HepG2 (cell line): ENCODE results near the gene DEDD2. TPM values are rescaled to one million over a fixed set of nuclear protein-coding genes. Genes with fewer than 3 reads are reported as not detected.

Experiments used
- AGO2 ChIP-seq: fragments of 200-400 bp; formaldehyde crosslinking; optimal IDR thresholded peaks from 2 replicates; pipeline ENCODE3; 2017; ENCODE audit warnings: mild to moderate bottlenecking, low read depth, low read length, moderate library complexity
- ETV5 ChIP-seq: IDR thresholded peaks from 2 replicates; pipeline ENCODE4 v1.6.1; 2018; ENCODE audit warnings: missing biosample characterization, missing genetic modification reagents, inconsistent platforms, borderline replicate concordance
- FOXC1 ChIP-seq: sonication (generic); formaldehyde crosslinking; IDR thresholded peaks from 2 replicates; pipeline ENCODE4 v1.8.0; 2022; ENCODE audit warnings: mild to moderate bottlenecking, missing genetic modification reagents, borderline replicate concordance
- FOXK2 ChIP-seq: fragments of 450-650 bp; IDR thresholded peaks from 2 replicates; pipeline ENCODE4 v1.6.1; 2016
- GMEB1 ChIP-seq: sonication (generic); formaldehyde crosslinking; IDR thresholded peaks from 2 replicates; pipeline ENCODE4 v1.5.1; 2020; ENCODE audit warnings: missing genetic modification reagents, mild to moderate bottlenecking, borderline replicate concordance
- GTF3A ChIP-seq: sonication (generic); formaldehyde crosslinking; conservative IDR thresholded peaks from 2 replicates; pipeline ENCODE4 v1.4.0; 2020; ENCODE audit warnings: mild to moderate bottlenecking, missing genetic modification reagents
- HMGXB4 ChIP-seq, 2 experiments: sonication (generic) in 1 of 2; formaldehyde crosslinking in 1 of 2; IDR thresholded peaks; 2 replicates each; pipeline versions ENCODE4 v1.4.0 to v1.6.1; 2018 to 2020; ENCODE audit warnings: missing genetic modification reagents in 2 of 2, borderline replicate concordance in 1 of 2, low read depth in 1 of 2, mild to moderate bottlenecking in 1 of 2, missing biosample characterization in 1 of 2
- IRF9 ChIP-seq: sonication (generic); formaldehyde crosslinking; IDR thresholded peaks from 2 replicates; pipeline ENCODE4 v1.8.0; 2022; ENCODE audit warnings: missing genetic modification reagents, mild to moderate bottlenecking, borderline replicate concordance
- KLF16 ChIP-seq, 2 experiments: sonication (generic) in 1 of 2; formaldehyde crosslinking in 1 of 2; IDR thresholded peaks; 2 replicates each; pipeline versions ENCODE4 v1.6.1 to v1.8.0; 2016 to 2023; ENCODE audit warnings: missing genetic modification reagents in 2 of 2, missing compliant biosample characterization in 1 of 2
- MBD4 ChIP-seq: IDR thresholded peaks from 2 replicates; pipeline ENCODE4 v1.6.1; 2012; ENCODE audit warnings: low read length, inconsistent platforms, borderline replicate concordance
- MXI1 ChIP-seq: IDR thresholded peaks from 3 replicates; pipeline ENCODE4 v1.6.1; 2012; ENCODE audit warnings: low read depth, low read length, inconsistent platforms, borderline replicate concordance
- POLR2A ChIP-seq, 2 experiments: IDR thresholded peaks; 2 replicates each; pipeline ENCODE4 v1.6.1; 2011; ENCODE audit warnings: low read depth in 2 of 2, low read length in 2 of 2, mild to moderate bottlenecking in 1 of 2, moderate library complexity in 1 of 2; ENCODE audit not compliant: insufficient read depth in 1 of 2
- YEATS4 ChIP-seq: sonication (generic); formaldehyde crosslinking; IDR thresholded peaks from 2 replicates; pipeline ENCODE4 v1.4.0; 2020; ENCODE audit warnings: missing genetic modification reagents, borderline replicate concordance
- ZFP37 ChIP-seq: sonication (generic); formaldehyde crosslinking; IDR thresholded peaks from 2 replicates; pipeline ENCODE4 v1.4.0; 2020; ENCODE audit warnings: missing genetic modification reagents, borderline replicate concordance
- ZGPAT ChIP-seq: IDR thresholded peaks from 2 replicates; pipeline ENCODE4 v1.6.1; 2016; ENCODE audit warnings: mild to moderate bottlenecking
- ZMYM4 ChIP-seq: sonication (generic); formaldehyde crosslinking; IDR thresholded peaks from 2 replicates; pipeline ENCODE4 v1.8.1; 2023; ENCODE audit warnings: mild to moderate bottlenecking, missing genetic modification reagents
- ZNF281 ChIP-seq: sonication (generic); formaldehyde crosslinking; IDR thresholded peaks from 2 replicates; pipeline ENCODE4 v1.4.0; 2020; ENCODE audit warnings: missing genetic modification reagents, borderline replicate concordance
- ZNF441 ChIP-seq: sonication (generic); formaldehyde crosslinking; IDR thresholded peaks from 2 replicates; pipeline ENCODE4 v1.7.0; 2021; ENCODE audit warnings: missing genetic modification reagents, borderline replicate concordance
- ZNF546 ChIP-seq: sonication (generic); formaldehyde crosslinking; conservative IDR thresholded peaks from 2 replicates; pipeline ENCODE4 v1.8.1; 2023; ENCODE audit warnings: mild to moderate bottlenecking, missing genetic modification reagents
- polyA plus RNA-seq, 8 experiments: library from polyadenylated mRNA; depleted of rRNA in 3 of 8; stranded (reverse) in 7 of 8; unstranded in 1 of 8; fragments of >200 nt; fragmentation: Illumina TruSeq in 4 of 8; extraction: Trizol in 4 of 8; gene quantifications; 2 replicates each; pipeline versions ENCODE4 v1.2.1 to v1.2.3, GENCODE V29; 2011 to 2016; ENCODE audit warnings: low read depth in 4 of 8, missing spikeins in 1 of 8, mixed read lengths in 1 of 8; ENCODE audit not compliant: insufficient read depth in 1 of 8
- total RNA-seq, 5 experiments: library from RNA; depleted of rRNA; stranded (reverse); fragments of >200 nt; fragmentation: Illumina TruSeq; extraction: Trizol; gene quantifications; 2 replicates each; pipeline ENCODE4 v1.2.3, GENCODE V29; 2016; ENCODE audit warnings: low read depth in 1 of 5

Gene DEDD2
- total and polyA plus RNA-seq, 2 of the 13 experiments (the other 11 are each of a cell fraction or from before 2014, with no cell fraction given), result 19.2 to 24.7 TPM

GRCh38 chr19:42246143-42246921 lies 28.9 kb upstream of the DEDD2 start (continued):
- peak; percentile 75 for TF ChIP-seq AGO2
- no peak for TF ChIP-seq GMEB1 (CRISPR knock-in tag)
- peak; percentile 66; the same call in 1 of the 2 replicates for TF ChIP-seq MBD4
- no peak for TF ChIP-seq ZNF546 (CRISPR knock-in tag)
- TF ChIP-seq YEATS4 (CRISPR knock-in tag), result no peak
- TF ChIP-seq IRF9 (CRISPR knock-in tag), result 0 out of 2 replicates have a peak, but pooled peaks have one; percentile 45
- peak in 1 of 2 experiments; percentile 47; a peak in 2 of 4 replicates for TF ChIP-seq HMGXB4 (CRISPR knock-in tag; IDR thresholded peaks at IDR 0.05; ENCODE audit: borderline replicate concordance in 1 of 2, low read depth in 1 of 2)
- no peak for TF ChIP-seq KLF16 (CRISPR knock-in tag; IDR thresholded peaks at IDR 0.05)
- TF ChIP-seq ZNF441 (CRISPR knock-in tag), result no peak
- no peak for TF ChIP-seq FOXK2
- no peak for TF ChIP-seq ZMYM4
- TF ChIP-seq FOXC1 (CRISPR knock-in tag), result 0 out of 2 replicates have a peak, but pooled peaks have one; percentile 29
- TF ChIP-seq GTF3A (CRISPR knock-in tag), result no peak; the same call in 1 of the 2 replicates
- TF ChIP-seq POLR2A (IDR thresholded peaks at IDR 0.05; ENCODE audit: insufficient read depth in 1 of 2, low read depth in 2 of 2, low read length in 2 of 2), result peak in 1 of 2 experiments; percentile 50; a peak in 1 of 4 replicates
- TF ChIP-seq MXI1, result no peak
- TF ChIP-seq ZNF281 (CRISPR knock-in tag), result no peak
- TF ChIP-seq ZGPAT (CRISPR knock-in tag), result no peak
- TF ChIP-seq ETV5 (CRISPR knock-in tag), result peak; percentile 10; the same call in 1 of the 2 replicates
- TF ChIP-seq ZFP37 (CRISPR knock-in tag), result 0 out of 2 replicates have a peak, but pooled peaks have one; percentile 15
